Stimulated activated CD8-positive, alpha-beta memory T cell treated with anti-CD3 and anti-CD28 coated beads, Interleukin-12 subunit alpha, Interleukin-12 subunit beta, amount 100 ng/mL, for 4 hours (primary cell): ENCODE results near the gene UMAD1.

ENCODE experiments used
- DNase-seq: peaks from one replicate; pipeline ENCODE4 v3.0.0-alpha.2; 2020; ENCODE audit warnings: low read depth

UMAD1 gene

DNA sequence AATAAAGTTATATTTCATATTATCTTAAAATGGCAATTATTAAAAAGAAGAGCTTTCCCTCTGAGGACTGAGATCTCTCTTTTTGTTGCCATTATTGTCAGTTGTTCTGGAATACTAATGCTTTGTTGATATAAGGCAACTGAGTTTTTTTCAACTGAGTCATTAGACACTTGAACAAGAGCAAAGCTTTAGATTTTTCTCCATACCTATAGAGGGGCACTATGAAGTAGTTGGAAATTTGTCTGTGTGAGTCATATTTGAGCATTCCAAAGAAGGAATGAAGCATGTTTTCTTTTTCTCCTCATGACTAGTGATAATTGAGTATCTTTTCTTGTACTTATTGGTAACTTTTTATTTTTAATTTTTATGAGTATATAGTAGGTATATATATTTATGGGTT, 53.3 kb downstream of the UMAD1 start:
- no peak for DNase-seq

DNA sequence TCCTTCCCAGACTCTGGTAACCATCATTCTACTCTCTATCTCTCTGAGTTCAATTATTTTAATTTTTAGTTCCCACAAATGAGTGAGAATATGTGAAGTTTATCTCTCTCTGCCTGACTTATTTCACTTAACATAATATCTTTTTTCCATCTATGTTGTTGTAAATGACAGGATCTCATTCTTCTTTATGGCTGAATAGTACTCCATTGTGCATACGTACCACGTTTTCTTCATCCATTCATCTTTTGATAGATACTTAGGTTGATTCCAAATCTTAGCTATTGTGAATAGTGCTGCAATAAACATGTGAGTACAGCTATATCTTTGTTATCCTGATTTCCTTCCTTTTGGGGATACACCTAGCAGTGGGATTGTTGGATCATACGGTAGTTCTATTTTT, 54.0 kb downstream of the UMAD1 start:
- no peak for DNase-seq

DNA sequence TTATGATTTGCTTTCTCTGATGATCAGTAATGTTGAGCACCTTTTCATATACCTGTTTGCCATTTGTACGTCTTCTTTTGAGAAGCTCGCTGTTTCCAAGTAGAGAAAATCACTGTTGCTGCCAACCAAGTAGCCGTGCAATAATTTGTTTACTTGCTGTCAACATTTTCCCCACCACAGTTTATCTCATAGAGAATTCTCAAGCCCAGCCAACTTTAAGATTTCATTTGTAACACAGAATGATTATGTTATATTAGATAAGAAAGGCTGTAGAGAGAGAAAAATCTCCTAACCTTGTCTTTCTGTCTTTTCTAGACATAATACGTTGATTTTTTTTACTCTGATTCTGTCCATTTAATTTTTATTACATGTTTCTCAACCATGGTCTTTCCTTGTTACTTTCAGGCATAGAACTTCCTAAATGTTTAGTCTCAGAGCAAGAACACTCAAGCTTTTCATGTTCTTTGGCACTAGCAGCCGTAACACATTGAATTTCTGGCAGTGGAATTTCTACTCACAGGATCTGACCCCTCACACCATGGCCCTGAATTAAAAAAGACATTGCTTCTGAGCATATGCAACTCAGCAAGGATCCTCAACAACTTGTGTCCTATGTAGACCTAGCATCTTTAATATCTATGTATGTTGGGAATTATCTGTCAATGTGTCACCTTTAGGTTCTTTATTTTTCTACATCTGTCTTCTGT, 54.7 kb downstream of the UMAD1 start:
- DNase-seq, result no peak

DNA sequence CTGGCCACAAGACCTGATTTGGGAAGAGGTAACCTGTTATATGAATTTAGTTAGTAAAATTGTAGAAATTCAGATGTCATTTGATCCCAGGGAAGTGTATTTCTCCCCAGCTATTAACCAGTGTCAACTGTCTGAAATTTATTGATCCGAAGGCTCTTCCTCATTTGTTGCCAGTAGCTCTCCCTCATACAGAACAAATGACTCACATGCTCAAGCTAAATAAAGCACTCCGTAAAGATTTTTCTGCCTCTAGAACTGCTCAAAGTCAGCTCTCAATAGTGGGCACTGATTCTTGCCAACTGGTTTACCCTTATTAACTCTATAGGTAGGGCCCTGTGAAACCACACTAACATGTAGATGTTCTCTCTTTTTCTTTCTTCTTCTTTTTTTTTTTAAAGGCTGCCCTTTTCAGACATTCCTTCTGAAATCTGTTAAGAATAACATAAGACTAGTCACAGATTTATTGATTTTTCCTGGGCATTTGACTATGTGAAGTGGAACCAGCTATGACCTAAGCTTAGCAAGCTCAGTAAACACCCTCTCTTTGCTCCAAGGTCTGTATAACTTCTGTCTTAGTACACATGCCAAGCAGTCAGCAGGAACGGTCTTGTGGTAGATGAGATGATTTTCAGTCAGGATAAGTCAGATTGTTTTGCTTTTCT, 56.0 kb downstream of the UMAD1 start:
- no peak for DNase-seq

DNA sequence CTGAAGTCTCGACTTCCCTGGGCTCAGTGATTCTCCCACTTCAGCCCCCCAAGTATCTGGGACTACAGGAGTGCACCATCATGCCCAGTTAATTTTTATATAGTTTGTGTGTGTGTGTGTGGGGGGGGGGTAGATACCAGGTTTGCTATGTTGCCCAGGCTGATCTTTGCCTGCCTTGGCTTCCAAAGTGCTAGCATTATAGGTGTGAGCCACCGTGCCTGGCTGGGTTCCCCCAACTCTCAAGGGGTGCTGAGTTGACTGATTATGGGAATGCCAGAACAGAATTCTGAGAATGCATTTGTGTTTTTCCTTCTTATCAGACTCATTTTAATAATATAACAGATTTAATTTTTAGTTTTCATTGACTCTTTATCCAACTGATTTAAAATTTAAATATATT, 58.4 kb downstream of the UMAD1 start:
- DNase-seq, result no peak

DNA sequence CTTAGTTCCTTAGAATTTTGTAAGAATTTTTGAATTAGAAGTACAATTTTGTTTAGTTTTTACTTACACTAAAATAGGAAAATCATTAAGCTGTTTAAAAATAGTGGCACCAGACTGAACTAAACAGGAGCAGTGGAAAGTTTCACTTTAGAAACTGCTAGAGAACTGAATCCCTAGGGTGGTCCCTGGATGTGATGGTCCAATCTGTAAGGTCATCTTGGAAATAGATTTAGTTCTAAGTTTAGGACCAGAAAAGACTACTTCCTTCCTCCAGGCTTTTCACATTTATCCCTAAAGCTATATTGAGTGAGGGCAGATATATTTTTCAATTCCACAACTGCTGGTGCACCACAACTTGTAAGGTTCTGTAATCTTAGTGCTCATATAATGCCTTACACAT, 58.8 kb downstream of the UMAD1 start:
- no peak for DNase-seq

DNA sequence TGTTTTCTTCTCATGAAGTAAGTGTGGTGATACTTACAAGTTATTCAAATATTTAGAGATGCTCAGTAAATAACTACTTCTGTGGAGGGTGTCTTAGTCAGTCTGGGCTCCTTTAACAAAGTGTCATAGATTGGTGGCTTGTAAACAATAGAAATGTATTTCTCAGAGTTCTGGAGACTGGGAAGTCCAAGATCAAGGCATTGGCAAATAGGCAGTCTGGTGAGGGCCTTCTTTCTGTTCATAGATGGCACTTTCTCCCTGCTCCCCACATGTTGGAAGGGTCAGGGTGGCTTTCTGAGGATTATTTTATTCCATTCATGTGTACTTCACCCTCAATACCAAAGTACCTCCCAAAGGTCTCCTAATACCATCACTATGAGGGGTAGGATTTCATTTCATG, 59.4 kb downstream of the UMAD1 start:
- no peak for DNase-seq

DNA sequence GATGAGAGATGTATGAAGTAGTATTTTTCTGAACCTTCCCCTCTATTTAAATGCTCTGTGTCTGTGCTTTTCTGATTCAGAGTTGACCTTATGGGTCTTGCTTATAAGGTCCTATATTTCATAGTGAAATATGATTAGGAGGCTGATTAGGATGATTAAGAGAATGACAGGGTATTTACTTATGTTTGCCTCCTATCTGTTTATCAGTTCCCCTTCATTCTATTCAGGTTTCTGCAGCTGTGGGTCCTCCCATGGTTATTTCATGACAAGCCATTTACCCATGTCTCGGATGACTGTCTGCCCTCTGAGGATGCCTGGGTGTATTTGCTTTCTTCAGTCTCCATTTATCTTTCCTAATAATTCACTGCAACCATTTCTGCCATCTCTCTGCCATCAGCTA, 61.0 kb downstream of the UMAD1 start:
- no peak for DNase-seq

DNA sequence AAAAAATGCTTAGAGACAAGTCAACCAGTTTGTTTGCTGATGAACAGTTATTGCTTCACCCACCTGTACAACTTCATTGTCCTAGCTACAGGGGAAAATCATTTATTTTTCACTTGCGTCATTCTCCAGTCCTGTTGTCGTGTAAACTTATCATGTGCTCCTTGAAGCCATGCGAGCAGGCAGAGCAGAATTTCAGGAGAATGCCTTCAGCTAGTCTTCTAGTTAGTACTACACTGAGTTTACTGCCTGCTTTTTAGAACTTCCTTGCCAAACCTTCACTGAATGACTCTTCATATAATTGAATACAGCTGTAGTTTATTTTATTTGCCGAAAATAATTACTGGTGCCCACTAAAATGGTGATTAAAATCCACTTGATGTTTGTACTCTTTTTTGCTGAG, 62.3 kb downstream of the UMAD1 start:
- DNase-seq, result no peak

DNA sequence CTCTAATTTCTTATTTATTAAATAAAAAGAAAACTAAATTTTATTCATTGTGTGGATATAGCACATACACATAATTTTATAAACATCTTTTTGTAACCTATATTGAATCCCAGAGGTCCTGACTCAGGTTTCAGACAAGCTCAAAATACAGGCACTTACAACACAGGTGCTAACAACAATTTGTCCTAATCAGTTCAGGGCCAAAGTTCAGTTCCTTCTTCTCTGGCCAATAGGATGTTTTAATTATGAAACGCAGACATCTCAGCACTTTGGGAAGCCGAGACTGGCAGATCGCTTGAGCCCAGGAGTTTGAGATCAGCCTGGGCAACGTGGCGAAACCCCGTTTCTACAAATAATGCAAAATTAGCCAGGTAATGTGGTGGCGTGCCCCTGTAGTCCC, 62.9 kb downstream of the UMAD1 start:
- no peak for DNase-seq

DNA sequence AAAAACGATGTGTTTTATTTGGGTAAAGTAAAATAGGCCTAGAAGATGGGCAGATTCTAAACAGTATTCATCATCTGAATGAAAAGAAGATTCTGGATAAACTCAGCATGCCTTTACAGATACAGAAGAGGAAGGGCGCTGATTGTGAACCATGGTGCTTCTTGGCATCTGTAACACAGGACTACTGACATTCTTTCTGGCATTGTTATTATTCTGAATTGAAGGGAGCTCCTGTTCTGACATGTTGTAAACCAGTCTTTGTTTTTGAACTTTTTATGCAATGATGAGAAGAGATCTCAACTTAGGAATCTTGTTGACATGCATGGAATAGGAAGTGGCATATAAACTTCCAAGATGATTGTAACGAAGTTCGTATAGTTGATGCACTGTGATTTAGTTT, 64.3 kb downstream of the UMAD1 start:
- no peak for DNase-seq

DNA sequence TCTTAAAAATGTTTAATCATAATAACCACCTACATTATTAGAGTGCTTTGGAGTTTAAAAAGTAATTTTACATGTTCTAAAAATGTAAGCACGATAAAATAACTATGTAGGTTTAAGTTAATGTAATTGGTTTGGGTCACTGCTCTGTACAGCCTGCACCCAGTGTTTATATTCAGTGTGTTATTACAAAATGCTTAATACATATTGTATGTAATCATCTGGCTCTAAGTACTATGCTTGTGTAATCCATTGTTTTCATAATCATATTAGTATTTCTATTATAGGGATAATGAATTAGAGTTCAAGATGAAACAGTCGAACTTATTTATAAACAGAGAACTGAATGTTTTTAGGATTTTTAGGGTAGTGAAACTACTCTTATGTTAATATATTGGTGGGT, 64.8 kb downstream of the UMAD1 start:
- DNase-seq, result no peak

DNA sequence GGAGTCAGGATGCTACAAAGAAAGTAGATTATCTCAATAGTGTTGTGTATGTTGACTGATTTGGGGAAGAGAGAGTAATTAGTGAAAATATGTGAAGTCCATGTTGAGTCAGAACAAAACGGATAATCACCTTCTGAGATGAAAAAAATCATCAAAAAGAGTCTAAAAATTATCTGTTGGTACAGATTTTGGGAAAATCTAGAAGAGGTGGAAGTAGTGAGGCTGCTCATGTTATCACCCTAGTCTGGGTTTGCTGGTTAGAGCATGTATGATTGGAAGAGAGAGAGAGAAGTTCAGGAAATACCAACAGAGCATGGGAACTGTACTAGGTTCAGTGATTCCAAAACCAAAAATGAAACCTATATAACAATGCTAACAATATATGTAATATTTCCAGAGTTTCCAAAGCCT, 65.6 kb downstream of the UMAD1 start:
- DNase-seq, result no peak

DNA sequence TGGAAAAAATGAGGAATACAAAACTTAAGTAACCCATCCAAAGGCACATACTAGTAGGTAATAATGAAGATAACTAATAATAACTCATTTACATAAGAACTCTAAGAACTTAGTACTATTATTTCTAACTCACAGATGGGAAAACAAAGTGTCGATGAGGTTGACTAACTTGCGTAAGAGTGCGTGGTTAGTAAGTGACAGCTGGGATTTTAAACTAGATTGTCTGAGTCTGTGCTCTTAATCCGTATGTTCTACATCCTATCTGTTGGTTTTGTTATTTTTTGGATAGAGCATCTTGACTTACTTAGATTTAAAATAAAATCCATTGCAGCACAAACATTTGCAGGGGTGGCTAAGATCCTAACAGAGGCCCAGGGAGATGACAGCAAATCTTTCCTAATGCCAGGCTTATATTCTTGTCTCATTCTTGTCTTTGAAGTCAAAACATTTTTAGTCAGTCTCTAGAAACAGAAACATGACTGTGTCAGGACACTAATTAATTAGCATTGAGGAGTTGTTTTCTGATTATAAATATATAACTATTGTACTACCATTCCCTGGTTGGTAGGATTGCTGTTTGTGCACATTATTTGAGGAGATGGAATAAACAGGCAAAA, 66.1 kb downstream of the UMAD1 start:
- DNase-seq, result no peak

DNA sequence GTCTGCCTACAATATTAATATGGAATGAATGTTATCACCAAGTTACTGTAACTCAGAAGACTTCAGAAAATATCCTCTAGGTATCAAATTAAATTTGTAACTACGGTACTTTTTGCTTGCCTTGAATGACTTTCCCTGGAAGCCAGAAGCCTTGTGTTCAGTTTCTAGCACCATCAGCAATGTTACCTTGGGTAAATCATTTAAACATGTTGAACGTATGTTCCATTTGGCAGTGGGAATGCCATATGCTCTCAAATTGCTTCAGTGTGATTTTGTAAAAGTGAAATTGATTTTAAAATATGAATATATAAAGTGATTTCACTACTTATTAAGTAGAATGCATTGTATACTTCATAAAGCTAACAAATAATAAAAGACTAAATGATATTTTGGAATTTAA, 66.7 kb downstream of the UMAD1 start:
- DNase-seq, result no peak

DNA sequence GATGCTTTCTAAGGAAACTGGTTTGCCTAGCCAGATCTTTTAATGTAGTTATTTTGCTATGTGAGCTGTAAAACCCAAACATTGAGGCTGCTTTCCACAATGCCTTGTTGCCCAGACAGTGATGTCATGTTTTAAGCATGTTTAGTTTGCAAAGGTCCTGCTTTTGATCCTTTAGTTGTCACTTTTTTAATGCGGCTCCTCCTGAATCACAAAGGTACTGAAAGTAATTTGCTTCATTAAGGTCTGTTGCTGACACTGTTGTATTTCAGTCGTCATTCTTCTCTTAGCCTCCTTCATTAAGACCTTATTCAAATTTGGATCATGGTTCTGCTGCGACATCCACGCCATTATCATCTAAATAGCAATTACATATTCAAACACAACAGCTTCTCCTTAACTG, 67.3 kb downstream of the UMAD1 start:
- DNase-seq, result no peak

DNA sequence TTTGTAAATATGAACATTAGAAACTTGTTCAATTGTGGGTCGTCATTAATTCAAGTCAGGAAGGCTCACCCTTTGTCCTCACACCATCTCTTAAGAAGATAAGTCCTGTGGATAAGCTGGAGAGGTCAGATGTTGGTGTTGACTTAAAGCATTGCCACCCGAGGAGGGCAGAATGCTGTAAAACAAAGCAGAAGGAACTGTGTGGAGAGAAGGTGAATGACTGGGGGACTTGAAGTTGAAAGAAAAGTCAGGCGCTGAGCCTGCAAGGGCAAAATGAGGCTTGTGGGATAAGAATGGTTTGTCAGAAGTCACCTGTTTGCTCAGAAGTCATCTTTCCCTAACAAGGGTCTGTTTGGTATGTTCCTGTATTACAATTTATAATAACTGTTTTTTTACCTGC, 68.7 kb downstream of the UMAD1 start:
- no peak for DNase-seq

DNA sequence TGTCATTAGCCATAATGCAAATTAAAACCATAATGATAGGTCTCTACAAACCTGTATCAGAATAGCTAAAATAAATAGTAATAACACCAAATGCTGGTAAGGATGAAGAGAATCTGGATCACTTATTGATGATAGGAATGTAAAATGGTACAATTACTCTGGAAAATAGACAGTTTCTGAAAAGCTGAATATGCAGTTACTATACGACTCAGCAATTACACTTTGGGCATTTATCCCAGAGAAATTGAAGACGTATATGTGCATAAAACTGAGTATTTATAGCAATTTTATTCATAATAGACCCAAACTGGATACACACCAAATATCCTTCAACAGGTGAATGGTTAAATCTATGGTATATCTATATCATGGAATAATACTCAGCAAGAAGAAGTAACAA, 69.9 kb downstream of the UMAD1 start:
- DNase-seq, result no peak

DNA sequence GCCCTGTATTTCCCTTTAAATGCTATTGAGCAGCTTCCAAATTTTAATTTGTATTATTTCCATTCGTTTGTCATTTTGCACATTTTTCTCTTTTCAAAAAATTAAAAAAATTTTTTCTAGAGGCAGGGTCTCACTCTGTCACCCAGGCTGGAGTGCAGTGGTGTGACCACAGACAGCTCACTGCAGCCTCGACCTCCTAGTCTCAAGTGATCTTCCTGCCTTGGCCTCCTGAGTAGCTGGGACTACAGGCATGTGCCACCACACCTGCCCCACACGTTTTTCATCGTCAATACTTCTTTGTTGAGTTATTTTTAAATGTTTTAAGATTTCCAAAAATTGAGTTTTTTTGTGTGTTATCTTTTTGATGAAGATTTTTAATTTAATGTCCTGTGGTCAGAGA, 73.2 kb downstream of the UMAD1 start:
- no peak for DNase-seq

DNA sequence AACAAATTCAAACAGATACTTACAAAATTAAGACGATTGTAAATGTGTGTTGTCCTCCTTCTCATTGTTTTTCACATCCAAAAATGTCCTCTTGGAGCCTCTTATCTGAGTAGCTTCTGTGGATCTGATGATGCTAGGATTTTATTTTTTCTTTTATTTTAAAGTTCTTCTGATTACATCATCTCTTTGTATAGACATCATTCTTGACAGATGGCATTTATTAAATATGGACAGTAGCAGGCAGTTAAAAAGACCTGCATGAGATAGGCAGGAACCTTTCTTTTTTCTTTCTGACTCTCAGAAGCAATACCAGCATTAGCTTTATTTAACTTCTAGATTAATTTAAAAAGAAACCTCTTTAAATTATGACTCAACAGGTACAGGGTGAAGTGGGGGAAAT, 77.9 kb downstream of the UMAD1 start, which contains the start of gene RPA3:
TSS of gene RPA3 (minus strand) at position 116 of the 400 bp plus-strand sequence. CDS start 78,189 bp downstream, outside the sequence.
- no peak for DNase-seq

DNA sequence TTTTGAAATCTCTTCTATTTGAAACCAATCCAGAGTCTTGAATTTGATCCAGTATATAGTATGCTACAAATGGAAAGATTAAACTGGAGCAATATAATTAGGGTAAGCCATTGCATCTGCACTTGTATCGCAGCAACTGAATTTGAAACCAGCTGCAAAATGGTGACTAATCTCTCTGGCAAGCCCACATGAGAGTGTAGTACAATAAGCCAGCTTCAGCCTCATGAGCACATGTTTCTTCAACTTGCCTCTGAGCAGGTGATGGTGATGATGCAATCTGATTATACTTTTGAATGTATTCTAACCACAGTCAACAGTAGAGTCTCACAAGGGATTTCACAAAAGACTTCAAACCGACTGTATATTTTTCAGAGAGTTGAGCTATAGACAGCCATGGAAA, 78.7 kb downstream of the UMAD1 start:
- no peak for DNase-seq

DNA sequence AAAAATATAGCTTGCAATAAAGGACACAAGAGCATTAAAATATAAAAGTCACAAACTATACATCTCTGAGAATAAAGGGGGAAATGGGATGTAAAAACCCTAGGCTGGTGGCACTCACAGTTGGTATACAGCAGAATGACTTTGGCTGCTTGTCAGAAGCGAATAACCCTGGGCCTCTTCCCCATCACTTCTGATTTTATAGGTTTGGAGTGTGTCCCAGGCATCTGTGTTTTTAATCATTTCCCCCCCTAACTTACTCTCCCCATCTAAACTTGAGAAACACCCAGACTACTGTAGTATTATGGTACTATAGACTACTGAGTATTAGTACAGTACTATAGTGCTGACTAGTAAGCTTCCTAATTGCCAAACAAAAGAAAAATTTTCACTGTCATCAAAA, 79.6 kb downstream of the UMAD1 start:
- DNase-seq, result no peak

DNA sequence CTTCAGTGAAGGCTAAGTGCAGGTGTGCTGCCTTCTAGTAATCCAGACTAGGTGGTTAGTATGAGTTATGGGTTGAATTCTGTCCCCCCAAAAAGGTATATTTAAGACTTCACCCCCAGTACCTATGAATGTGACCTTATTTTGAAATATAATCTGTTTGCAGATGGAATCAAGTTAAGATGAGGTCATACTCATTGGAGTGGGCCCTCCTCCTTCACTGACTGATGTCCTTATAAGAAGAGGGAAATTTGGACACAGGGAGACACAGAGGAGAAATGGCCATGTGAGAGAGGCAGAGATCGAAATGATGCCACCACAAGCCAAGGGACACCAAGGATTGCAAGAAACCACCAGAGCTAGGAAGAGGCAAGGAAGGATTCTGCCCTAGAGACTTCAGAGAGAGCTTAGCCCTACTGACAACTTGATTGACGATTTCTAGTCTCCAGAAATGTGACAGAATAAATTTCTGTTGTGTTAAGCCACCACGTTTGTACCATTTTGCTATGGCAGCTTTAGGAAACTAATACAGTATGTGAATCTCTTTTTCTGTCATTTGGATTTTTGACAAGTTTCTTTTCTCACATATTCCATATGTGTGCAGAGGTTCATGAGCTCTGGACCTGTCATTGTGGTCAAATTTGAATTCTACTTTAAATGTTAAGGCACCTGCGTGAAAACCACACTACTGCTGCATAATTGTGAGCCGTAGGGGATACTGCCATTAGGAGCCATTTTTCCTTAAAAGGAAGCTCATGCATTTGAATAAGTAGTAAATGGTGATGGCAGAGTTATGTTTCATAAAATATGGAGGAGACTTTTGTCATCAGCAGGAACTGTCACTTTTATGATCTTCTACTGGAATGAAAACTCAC, 80.4 kb downstream of the UMAD1 start:
- no peak for DNase-seq
